Bronchial smooth muscle cell (primary cell): ENCODE measurements around the gene ZMYM3. TPM values are rescaled to one million over a fixed set of nuclear protein-coding genes. Genes with fewer than 3 reads are reported as not detected.

Source experiments
- total RNA-seq: library from RNA; depleted of rRNA; stranded (reverse); fragments of >200 nt; gene quantifications from 2 replicates; pipeline ENCODE4 v1.2.1, GENCODE V29; 2014

Gene ZMYM3
- total RNA-seq: 8.7 and 11.2 TPM in 2 replicates

GRCh38 chrX:71254092-71254963, at the start of gene ZMYM3:
Gene ZMYM3 (minus strand): TSS chrX:71254140. CDS start chrX:71253255, 885 bp downstream.

DNA sequence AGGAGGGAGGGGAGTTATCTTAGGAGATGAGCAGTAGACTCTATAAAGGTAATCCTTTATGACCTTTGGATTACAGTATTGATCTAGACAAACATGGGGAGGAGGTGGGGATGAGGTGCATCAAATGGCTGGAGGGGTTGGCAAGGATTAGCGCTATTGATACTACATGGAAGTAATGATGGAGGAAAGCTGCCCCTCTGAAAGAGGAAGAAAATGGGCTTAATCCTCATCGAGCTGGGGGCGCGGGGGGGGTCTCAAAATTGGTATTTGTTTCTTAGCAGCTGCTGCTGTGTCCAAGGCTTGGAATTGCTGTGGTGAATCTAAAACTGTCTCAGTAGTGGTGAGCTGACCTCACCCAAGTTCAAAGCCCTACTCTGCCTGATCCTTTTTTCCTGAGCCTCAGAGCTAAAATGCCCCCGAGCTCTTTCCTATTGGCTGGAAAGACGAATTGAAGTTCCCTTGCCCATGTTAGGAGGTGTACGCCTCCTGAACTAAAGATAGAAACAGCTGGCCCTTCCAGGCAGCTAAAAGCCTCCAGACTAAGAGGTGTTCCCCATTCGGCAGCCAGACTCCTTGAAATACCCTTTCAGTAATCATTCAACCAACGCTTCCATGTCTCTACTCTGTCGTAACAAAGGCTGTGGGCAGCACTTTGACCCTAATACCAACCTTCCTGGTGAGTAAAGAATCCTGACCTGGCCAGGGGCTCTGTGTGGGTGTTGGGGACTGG, 47.4 kb upstream of the ZMYM3 start, which contains the start of gene ITGB1BP2:
Gene ITGB1BP2 (plus strand): TSS at position 556 of the 730 bp plus-strand sequence. CDS start 57 bp downstream, at position 613.

DNA sequence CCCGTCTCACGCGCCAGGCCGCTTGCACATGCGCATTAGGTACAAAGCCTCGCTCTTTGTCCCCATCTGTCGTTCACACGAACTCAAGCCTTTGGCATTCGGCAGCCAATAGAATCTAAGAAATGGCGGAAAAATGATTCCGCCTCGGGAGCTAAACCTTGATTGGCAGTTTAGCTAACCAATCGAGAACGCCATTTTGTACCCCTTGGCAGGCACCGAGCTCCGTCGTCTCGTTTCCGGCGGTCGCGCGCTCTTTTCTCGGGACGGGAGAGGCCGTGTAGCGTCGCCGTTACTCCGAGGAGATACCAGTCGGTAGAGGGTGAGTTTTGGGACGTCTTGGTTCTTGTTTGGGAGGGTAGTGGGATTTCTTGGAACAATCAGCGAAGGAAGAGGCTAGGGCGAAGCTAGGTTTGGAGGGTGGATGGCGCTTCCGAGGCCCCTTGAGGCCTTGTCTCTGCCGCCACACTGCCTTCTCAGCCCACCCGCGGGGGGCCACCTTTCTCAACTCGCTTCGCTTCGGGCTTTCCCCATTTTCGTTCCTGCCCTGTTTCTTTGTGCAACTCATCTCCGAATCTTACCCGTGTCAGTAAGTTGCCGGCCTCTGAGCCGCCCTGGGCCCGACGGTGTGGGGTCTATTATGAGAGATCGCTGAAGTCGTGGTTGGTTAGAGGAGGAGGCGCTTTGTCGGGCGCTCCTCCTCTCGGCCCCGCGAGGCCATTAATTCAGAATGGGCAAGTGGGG, 29.6 kb upstream of the ZMYM3 start, which contains the start of gene NONO:
Gene NONO (plus strand): TSS at position 233 of the 741 bp plus-strand sequence. CDS start 7,003 bp downstream, outside the sequence.

GRCh38 chrX:71222929-71223328, 31.0 kb downstream of the ZMYM3 start, which contains the start of gene GJB1:
Gene GJB1 (plus strand): TSS chrX:71223224. CDS start chrX:71223708, 484 bp downstream.

Other genes with a start within 250 kb of the ZMYM3 start
- gene SNX12, start 185.8 kb downstream of the ZMYM3 start, total RNA-seq: 65.1 and 79.3 TPM in 2 replicates
- 4.1 and 8.1 TPM in 2 replicates for gene FOXO4, start 158.3 kb downstream of the ZMYM3 start, total RNA-seq
- not detected in 2 replicates for gene CXorf65, start 147.4 kb downstream of the ZMYM3 start, total RNA-seq
- gene IL2RG, start 142.6 kb downstream of the ZMYM3 start, total RNA-seq: not detected in 2 replicates
- gene MED12, start 135.5 kb downstream of the ZMYM3 start, total RNA-seq: 29.3 and 34.3 TPM in 2 replicates
- gene NLGN3, start 109.3 kb downstream of the ZMYM3 start, total RNA-seq: 0.26 and 0.95 TPM in 2 replicates
- not detected in 2 replicates for gene GJB1, start 30.9 kb downstream of the ZMYM3 start, total RNA-seq
- gene NONO, start 29.5 kb upstream of the ZMYM3 start, total RNA-seq: 383 and 436 TPM in 2 replicates
- gene ITGB1BP2, start 47.6 kb upstream of the ZMYM3 start, total RNA-seq: 0.43 and 0.47 TPM in 2 replicates
- 46.5 and 58.0 TPM in 2 replicates for gene TAF1, start 112.2 kb upstream of the ZMYM3 start, total RNA-seq